Measurements from ENCODE around the gene ALDH5A1.

ALDH5A1 gene

GRCh38 chr6:24481449-24481848 is 13.3 kb upstream of the ALDH5A1 start:
- DNase-seq (ENCODE audit: low spot score) (no peak), ATAC-seq (ENCODE audit: low read depth) (no peak)
- Histone ChIP-seq H3K36me3 (ENCODE audit: low read depth) (no peaks in the 10 kb centered on the region), H3K27me3 (ENCODE audit: insufficient read depth, poor library complexity, severe bottlenecking) (no peaks in the 10 kb centered on the region), H3K4me3 (ENCODE audit: severe bottlenecking) (no peak overlapping the region), H3K4me1 (ENCODE audit: insufficient read depth, poor library complexity, severe bottlenecking) (peaks cover 4% of the 10 kb centered on the region), H3K27ac (ENCODE audit: poor library complexity, severe bottlenecking) (no peak overlapping the region), H3K9me3 (ENCODE audit: severe bottlenecking) (no peaks in the 10 kb centered on the region)
- no peak for TF ChIP-seq CTCF (IDR thresholded peaks at IDR 0.05; ENCODE audit: poor library complexity, severe bottlenecking)

- TF ChIP-seq CTCF (IDR thresholded peaks at IDR 0.05; ENCODE audit: poor library complexity, severe bottlenecking): no peak
These were observed 10.0 kb upstream of the ALDH5A1 start for GRCh38 chr6:24484657-24485323.

GRCh38 chr6:24486065-24486464 is 8.7 kb upstream of the ALDH5A1 start:
- Histone ChIP-seq H3K4me1 (ENCODE audit: insufficient read depth, poor library complexity, severe bottlenecking) (peaks cover 4% of the 10 kb centered on the region), H3K36me3 (ENCODE audit: low read depth) (no peaks in the 10 kb centered on the region), H3K9me3 (ENCODE audit: severe bottlenecking) (no peaks in the 10 kb centered on the region), H3K4me3 (ENCODE audit: severe bottlenecking) (no peak overlapping the region), H3K27ac (ENCODE audit: poor library complexity, severe bottlenecking) (no peak overlapping the region), H3K27me3 (ENCODE audit: insufficient read depth, poor library complexity, severe bottlenecking) (no peaks in the 10 kb centered on the region)
- no peak for ATAC-seq (ENCODE audit: low read depth)
- DNase-seq (ENCODE audit: low spot score): no peak
- no peak for TF ChIP-seq CTCF (IDR thresholded peaks at IDR 0.05; ENCODE audit: poor library complexity, severe bottlenecking)

More at GRCh38 chr6:24484657-24485323, 10.0 kb upstream of the ALDH5A1 start:
- no peaks in the 10 kb centered on the region for H3K9me3 ChIP-seq (ENCODE audit: severe bottlenecking)
- no peak overlapping the region for H3K4me3 ChIP-seq (ENCODE audit: severe bottlenecking)
- ATAC-seq (ENCODE audit: low read depth): no peak; the same call in 2 of the 3 replicates
- DNase-seq (ENCODE audit: low spot score): no peak
- H3K27me3 ChIP-seq (ENCODE audit: insufficient read depth, poor library complexity, severe bottlenecking): no peaks in the 10 kb centered on the region
- H3K27ac ChIP-seq (ENCODE audit: poor library complexity, severe bottlenecking): no peak overlapping the region
- peaks cover 4% of the 10 kb centered on the region for H3K4me1 ChIP-seq (ENCODE audit: insufficient read depth, poor library complexity, severe bottlenecking)
- no peaks in the 10 kb centered on the region for H3K36me3 ChIP-seq (ENCODE audit: low read depth)

- Histone ChIP-seq H3K27ac (ENCODE audit: poor library complexity, severe bottlenecking) (no peak within 1 kb of the TSS), H3K4me1 (ENCODE audit: insufficient read depth, poor library complexity, severe bottlenecking) (peaks cover 4% of the 10 kb centered on the region), H3K9me3 (ENCODE audit: severe bottlenecking) (no peaks in the 10 kb centered on the region), H3K4me3 (ENCODE audit: severe bottlenecking) (no peak within 1 kb of the TSS), H3K27me3 (ENCODE audit: insufficient read depth, poor library complexity, severe bottlenecking) (no peaks in the 10 kb centered on the region), H3K36me3 (ENCODE audit: low read depth) (no peaks in the 10 kb centered on the region)
- ATAC-seq (ENCODE audit: low read depth): no peak
- TF ChIP-seq CTCF (IDR thresholded peaks at IDR 0.05; ENCODE audit: poor library complexity, severe bottlenecking): no peak
- no peak for DNase-seq (ENCODE audit: low spot score)
These were observed 5.3 kb upstream of the ALDH5A1 start, which contains the start of gene GPLD1 for GRCh38 chr6:24489470-24489869. Gene GPLD1, minus strand, starts transcription at chr6:24489578. Its CDS starts 67 bp downstream, at chr6:24489511.

GRCh38 chr6:24489881-24490280 is 4.9 kb upstream of the ALDH5A1 start:
- Histone ChIP-seq H3K4me1 (ENCODE audit: insufficient read depth, poor library complexity, severe bottlenecking) (peaks cover 4% of the 10 kb centered on the region), H3K9me3 (ENCODE audit: severe bottlenecking) (no peaks in the 10 kb centered on the region), H3K36me3 (ENCODE audit: low read depth) (no peaks in the 10 kb centered on the region), H3K27me3 (ENCODE audit: insufficient read depth, poor library complexity, severe bottlenecking) (no peaks in the 10 kb centered on the region), H3K4me3 (ENCODE audit: severe bottlenecking) (no peak overlapping the region), H3K27ac (ENCODE audit: poor library complexity, severe bottlenecking) (no peak overlapping the region)
- TF ChIP-seq CTCF (IDR thresholded peaks at IDR 0.05; ENCODE audit: poor library complexity, severe bottlenecking): no peak
- peak; percentile 37; the same call in 1 of the 3 replicates for ATAC-seq (ENCODE audit: low read depth)
- no peak for DNase-seq (ENCODE audit: low spot score)
